Left ventricle myocardium superior (tissue), 1 donor: ENCODE data around the gene NDUFAF8. TPM values are rescaled to one million over a fixed set of nuclear protein-coding genes. Genes with fewer than 3 reads are reported as not detected.

Experiments
- ATAC-seq: fragments of 200-7000 bp; cut with Tn5 transposase; one replicate; pipeline ENCODE4 v1.9.1; 2020; ENCODE audit warnings: mild to moderate bottlenecking, moderate library complexity
- DNase-seq: peaks from one replicate; pipeline ENCODE4 v3.0.0-alpha.2; 2020
- intact Hi-C: fragments of 100-400 bp; cut with micrococcal nuclease; formaldehyde crosslinking; loops from one replicate; pipeline ENCODE4 v1.11.0; 2022
- total RNA-seq: library from RNA; stranded (reverse); fragmentation: NEBNext Ultra II Directional; extraction: Animal tissue kit (Norgen Biotek cat#: 25700); gene quantifications from one replicate; pipeline ENCODE4 v1.2.1, GENCODE V29; 2021
- donor health status: DM: no; HTN: yes; CAD: no; lungs with severe emphysema.

NDUFAF8 gene
- total RNA-seq, 1 donor from 2014 or later = 53.7 TPM

GRCh38 chr17:81261582-81262336, 22.6 kb downstream of the NDUFAF8 start:
- DNase-seq (no peak), ATAC-seq (no peak)
- intact Hi-C loops = no loop called here

GRCh38 chr17:81263371-81264181, 24.5 kb downstream of the NDUFAF8 start:
- ATAC-seq = no peak
- DNase-seq = no peak
- intact Hi-C loops = no loop called here

GRCh38 chr17:81264640-81265039, 25.5 kb downstream of the NDUFAF8 start:
- no peak for DNase-seq
- no peak for ATAC-seq
- intact Hi-C loops = no loop called here

DNA sequence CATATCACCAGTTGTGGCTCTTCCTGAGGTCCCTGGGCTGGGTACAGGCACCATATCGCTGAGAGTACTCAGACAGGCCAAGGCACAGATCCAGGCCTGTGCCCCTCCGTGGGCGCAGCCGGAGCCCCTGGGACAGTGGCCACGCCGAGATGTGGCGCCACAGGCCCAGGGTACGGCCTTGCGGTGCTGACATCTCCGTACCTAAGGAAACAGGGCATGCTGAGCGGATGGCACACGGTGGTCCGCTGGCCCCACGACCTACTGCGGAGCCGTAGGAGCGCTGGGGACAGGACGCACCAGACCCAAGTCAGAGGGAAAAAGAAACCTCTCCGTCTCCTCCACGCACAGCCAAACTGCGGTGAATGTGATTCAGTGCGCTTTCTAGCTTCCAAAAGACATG, 26.5 kb downstream of the NDUFAF8 start:
- no peak for ATAC-seq
- DNase-seq = no peak

DNA sequence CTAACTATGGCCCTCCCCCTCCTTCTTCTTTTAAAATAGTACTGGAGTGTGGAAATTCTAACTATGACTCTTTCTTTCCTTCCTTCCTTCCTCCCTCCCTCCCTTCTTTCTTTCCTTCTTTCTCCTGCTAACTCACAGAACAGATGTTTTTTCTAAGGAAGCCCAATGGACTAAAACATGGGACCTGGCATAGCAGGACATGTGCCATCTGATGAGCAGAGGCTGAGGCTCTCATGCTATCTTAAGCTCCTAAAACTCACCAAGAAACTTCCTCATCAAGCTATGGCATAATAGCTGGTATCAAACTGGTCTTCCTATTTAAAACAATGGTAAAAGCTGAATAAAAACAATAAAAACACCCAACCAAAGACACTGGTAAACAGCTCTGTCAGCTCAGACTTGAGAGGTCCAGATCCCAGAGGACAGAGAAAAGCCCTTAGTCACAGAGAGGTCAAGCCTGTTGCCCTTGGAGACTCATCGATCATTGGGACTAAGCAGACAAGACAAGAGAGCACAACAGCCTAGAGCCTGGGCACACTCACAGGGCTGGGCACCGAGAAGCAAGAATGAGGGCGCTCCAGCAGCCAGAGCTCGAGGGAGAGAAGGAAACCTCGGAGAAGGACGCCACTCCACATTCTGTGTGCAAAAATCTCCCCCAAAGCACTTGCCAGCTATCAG, 28.4 kb downstream of the NDUFAF8 start:
- no peak for DNase-seq
- intact Hi-C loops = no loop called here

More for the DNA sequence above, 26.5 kb downstream of the NDUFAF8 start:
- intact Hi-C loops = no loop called here

DNA sequence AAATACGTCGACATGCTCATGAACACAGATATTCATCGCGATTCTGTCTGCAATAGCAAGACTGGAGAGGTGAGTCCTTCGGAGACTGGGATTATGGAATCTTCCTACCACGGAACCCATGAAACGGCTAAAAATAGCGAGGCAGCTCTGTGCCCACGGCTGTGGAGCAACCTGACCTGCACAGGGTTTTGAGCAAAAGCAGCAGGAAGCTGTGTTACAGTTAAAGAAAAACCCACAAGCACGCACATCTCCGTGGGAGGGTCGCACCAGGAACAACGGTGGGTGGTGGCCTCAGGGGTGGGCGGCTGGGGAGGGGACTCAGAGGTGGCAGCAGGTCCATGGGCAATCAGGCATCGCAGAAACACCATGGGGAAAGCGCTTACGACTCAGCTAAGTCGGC, 31.2 kb downstream of the NDUFAF8 start:
- no peak for ATAC-seq
- intact Hi-C loops = no loop called here
- no peak for DNase-seq

More for the DNA sequence above, 28.4 kb downstream of the NDUFAF8 start:
- no peak for ATAC-seq

DNA sequence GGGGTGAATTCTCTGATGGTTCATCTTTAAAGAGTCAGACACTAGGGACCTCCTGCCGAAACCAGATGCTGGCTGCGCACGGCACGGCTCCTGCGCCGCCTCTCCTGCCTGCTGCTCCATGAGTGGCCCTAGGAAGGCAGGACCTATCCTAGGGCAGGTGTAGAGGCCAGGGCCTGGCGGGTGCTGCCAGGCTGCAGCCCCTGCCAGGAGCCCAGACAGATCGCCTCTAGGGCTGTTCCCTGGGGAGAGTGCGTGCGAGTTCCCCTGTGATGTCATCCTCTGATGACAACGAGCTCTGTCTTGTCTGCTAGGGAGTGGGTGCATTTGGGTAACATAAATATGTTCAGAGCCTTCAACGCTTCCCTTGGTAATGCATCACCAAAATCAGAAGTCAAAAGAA, 32.1 kb downstream of the NDUFAF8 start:
- DNase-seq (no peak), ATAC-seq (no peak)
- intact Hi-C loops = no loop called here

- ATAC-seq (no peak), DNase-seq (no peak)
- intact Hi-C loops = no loop called here
Observed at GRCh38 chr17:81272616-81273015, 33.5 kb downstream of the NDUFAF8 start.

GRCh38 chr17:81273698-81274470, 34.8 kb downstream of the NDUFAF8 start:
- DNase-seq (no peak), ATAC-seq (no peak)
- intact Hi-C loops = no loop called here

- no peak for DNase-seq
- no peak for ATAC-seq
- intact Hi-C loops = no loop called here
Observed at GRCh38 chr17:81274471-81274855, 35.3 kb downstream of the NDUFAF8 start.

GRCh38 chr17:81276781-81277180, 37.7 kb downstream of the NDUFAF8 start:
- DNase-seq (no peak), ATAC-seq (no peak)
- intact Hi-C loops = no loop called here

DNA sequence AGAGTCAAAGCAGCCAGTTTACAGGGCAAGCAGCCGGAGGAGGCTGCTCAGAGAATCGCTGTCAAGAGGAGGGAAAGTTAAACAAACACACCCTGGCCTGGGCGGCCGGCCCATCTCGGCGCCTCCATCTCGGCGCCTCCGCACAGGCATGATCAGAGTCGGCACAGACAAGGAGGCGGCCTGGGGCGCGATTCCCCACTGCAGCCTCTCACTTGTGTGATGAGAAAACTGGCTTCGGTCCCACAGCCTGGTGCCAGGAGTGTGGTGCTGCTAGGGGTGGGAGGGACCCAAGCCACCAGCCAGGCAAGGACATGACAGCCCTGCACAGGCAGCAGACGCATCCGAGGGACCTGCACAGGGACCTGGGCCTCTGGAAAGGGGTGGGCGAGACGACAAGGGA, 38.3 kb downstream of the NDUFAF8 start:
- intact Hi-C loops = no loop called here
- DNase-seq (peak; percentile 80), ATAC-seq (peak; percentile 86)

DNA sequence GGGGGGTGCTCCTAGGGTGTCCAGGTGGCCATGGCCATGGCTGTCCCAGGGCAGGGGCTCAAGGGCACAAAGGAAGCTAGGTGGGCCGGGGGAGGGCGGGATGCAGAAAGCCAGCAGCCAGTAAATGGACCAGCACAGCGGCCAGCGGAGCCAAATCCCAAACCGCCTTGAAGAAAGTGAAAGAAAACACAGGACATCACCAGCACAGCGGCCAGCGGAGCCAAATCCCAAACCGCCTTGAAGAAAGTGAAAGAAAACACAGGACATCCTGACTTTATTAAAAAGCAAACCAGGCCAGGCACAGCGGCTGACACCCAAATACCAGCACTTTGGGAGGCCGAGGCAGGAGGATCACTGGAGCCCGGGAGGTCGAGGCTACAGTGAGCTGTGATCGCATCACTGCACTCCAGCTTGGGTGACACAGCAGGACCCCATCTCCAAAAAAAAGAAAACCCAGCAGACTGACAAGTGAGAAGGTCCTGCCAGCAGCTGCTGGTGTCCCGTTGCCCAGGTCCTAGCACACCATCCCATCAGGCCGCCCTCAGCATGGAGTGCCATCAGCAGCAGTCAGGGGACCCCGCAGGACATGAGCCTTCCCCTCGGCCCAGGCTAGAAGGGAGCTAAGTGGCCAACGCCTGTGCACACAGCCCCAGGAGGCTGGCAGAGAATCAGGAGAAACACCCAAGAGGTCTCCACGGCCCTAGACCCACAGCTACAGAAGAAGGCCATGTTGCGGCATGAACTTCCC, 39.0 kb downstream of the NDUFAF8 start:
- DNase-seq (peak; percentile 79), ATAC-seq (peak; percentile 85)
- intact Hi-C loops = no loop called here

- ATAC-seq (no peak), DNase-seq (no peak)
- intact Hi-C loops = no loop called here
Observed at GRCh38 chr17:81278831-81279230, 39.7 kb downstream of the NDUFAF8 start.

DNA sequence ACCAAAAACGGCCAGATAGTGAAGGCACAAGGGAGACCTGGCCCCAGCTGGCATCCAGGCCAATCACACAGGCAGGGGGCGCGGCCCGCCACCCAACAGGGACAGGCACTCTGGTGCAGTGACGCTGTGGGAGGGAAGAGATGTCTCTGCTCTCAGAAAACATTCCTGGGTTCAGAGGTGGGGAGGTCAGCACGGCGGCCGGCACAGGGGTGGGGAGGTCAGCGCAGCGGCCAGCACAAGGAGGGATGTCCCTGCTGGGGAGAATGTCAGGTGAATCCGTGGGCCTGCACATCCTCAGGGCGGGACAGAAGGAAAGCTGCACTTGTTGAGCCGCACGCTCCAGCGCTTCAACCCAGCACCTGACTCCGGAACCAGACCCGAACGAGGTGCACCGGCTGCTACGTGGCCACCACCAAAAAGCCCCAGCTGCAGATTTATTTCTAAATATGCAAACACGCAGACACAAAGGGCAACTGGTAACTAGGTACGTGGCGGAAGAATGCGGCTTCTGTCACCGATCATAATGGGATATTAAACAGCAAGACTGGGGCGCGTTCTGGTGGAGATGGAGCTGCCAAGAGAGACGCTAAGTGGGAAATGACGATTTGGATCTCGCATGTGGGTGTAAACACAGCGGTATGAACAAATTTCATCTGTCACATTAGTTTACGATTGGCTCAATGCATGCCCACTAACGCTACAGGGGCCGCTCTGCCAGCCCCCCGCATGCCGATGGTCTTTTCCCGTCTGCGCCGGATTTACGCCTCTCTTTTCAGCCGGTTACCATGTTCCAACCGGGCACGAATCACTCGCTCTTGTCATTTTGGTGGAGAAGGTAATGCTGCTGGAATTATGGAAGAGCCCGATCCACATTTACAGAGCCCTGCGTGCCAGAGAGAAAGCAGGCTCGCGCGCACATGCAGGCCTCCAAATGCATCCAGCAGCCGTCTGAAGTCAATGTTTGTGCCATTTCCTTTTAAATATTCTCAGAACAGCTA, 40.5 kb downstream of the NDUFAF8 start:
- ATAC-seq (no peak), DNase-seq (no peak)
- intact Hi-C loops = no loop called here

DNA sequence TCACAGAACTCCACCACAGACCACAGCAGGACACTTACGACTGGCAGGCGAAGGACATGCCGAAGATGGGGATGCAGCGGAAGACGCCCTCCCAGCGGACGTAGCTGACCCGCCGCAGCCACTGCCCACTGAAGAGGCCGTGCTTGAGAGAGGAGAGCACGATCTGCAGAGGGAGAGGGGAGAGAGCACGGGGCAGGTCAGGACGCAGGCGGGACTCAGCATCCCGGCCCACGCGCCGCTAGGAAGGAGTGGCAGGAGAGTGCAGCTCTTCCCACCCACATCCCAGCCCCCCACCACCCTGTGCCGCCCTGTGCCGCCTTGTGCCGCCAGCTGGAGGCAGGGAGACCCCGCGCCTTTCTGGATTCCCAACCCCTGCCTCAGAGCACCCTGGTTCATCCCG, 41.5 kb downstream of the NDUFAF8 start:
- DNase-seq (no peak), ATAC-seq (no peak)
- intact Hi-C loops = no loop called here

- DNase-seq = no peak
- no peak for ATAC-seq
- intact Hi-C loops = no loop called here
Observed at GRCh38 chr17:81282141-81282540, 43.0 kb downstream of the NDUFAF8 start.

- intact Hi-C loops = no loop called here
- no peak for DNase-seq
- no peak for ATAC-seq
Observed at GRCh38 chr17:81282876-81283275, 43.8 kb downstream of the NDUFAF8 start.
